Kidney (tissue), 14 donors: ENCODE measurements around the gene PPP1R14C. TPM values are rescaled to one million over a fixed set of nuclear protein-coding genes. Genes with fewer than 3 reads are reported as not detected.

Source experiments
- DNase-seq, 5 donors: peaks; one replicate each; pipeline ENCODE4 v3.0.0-alpha.2; 2013 to 2020
- FAIRE-seq: peaks from 2 replicates; lab custom pipeline; 2012; peaks lifted over from hg19 to GRCh38; lab: Jason Lieb, UNC
- H3K27ac ChIP-seq, 2 donors: one replicate each; pipeline ENCODE4 v1.7.0; 2013; ENCODE audit warnings: low read depth in 2 of 2, low read length in 2 of 2, inconsistent platforms in 1 of 2
- H3K27me3 ChIP-seq: one replicate; pipeline ENCODE4 v1.7.1; 2013; ENCODE audit warnings: low read length, inconsistent platforms; ENCODE audit not compliant: control insufficient read depth, insufficient read depth
- H3K36me3 ChIP-seq, 3 donors: one replicate each; pipeline versions ENCODE4 v1.7.0 to v1.7.1; 2013; ENCODE audit warnings: low read length in 3 of 3, control low read depth in 1 of 3, inconsistent platforms in 1 of 3; ENCODE audit not compliant: insufficient read depth in 3 of 3, control insufficient read depth in 2 of 3
- H3K4me1 ChIP-seq, 3 donors: one replicate each; pipeline versions ENCODE4 v1.7.0 to v1.7.1; 2013; ENCODE audit warnings: low read length in 3 of 3, inconsistent platforms in 1 of 3, low read depth in 1 of 3; ENCODE audit not compliant: control insufficient read depth in 2 of 3, insufficient read depth in 2 of 3
- H3K4me3 ChIP-seq, 3 donors: one replicate each; pipeline versions ENCODE4 v1.7.0 to v1.8.1; 2013; ENCODE audit warnings: low read length in 3 of 3, control low read depth in 1 of 3, inconsistent platforms in 1 of 3
- H3K9ac ChIP-seq, 3 donors: one replicate each; pipeline versions ENCODE4 v1.7.0 to v1.7.1; 2013; ENCODE audit warnings: low read length in 3 of 3, control low read depth in 1 of 3, inconsistent platforms in 1 of 3
- H3K9me3 ChIP-seq, 3 donors: one replicate each; pipeline versions ENCODE4 v1.7.0 to v1.7.1; 2013; ENCODE audit warnings: low read length in 3 of 3, control low read depth in 1 of 3, inconsistent platforms in 1 of 3; ENCODE audit not compliant: control insufficient read depth in 2 of 3, insufficient read depth in 1 of 3
- CTCF ChIP-seq: IDR thresholded peaks from 3 replicates; pipeline ENCODE4 v1.5.1; 2012; ENCODE audit warnings: mild to moderate bottlenecking, moderate library complexity, borderline replicate concordance; ENCODE audit not compliant: insufficient read depth; ENCODE audit errors: extremely low read depth
- intact Hi-C: fragments of 100-400 bp; cut with DNase I; formaldehyde crosslinking; loops from one replicate; pipeline ENCODE4 v1.11.1; 2022
- polyA plus RNA-seq: library from polyadenylated mRNA; stranded (reverse); fragments of 350-450 nt; fragmentation: Illumina TruSeq; extraction: RNeasy Lipid Tissue Mini Kit (QIAGEN cat#74804); gene quantifications from one replicate; pipeline ENCODE4 v1.2.3, GENCODE V29; 2014; ENCODE audit warnings: low read depth, low replicate concordance; ENCODE audit not compliant: insufficient read depth
- total RNA-seq: library from RNA; stranded (reverse); fragmentation: NEBNext Ultra II Directional; extraction: Animal tissue kit (Norgen Biotek cat#: 25700); gene quantifications from one replicate; pipeline ENCODE4 v1.2.1, GENCODE V29; 2021
- donor health status: control.
- donor health status: control.
- donor health status: control.
- donor health status: control.
- donor health status: control.
- donor health status: DM: yes; HTN: yes; CAD: no.
- donor health status: Normal renal cell carcinoma (clear cell type).

Gene PPP1R14C
- total and polyA plus RNA-seq, 2 donors from 2014 or later: 6.5 to 15.8 TPM

GRCh38 chr6:150220634-150221551 lies 78.0 kb downstream of the PPP1R14C start:
- no peak for FAIRE-seq

GRCh38 chr6:150224820-150225219 lies 82.0 kb downstream of the PPP1R14C start:
- no peak for DNase-seq
- no peaks in the 10 kb centered on the region for H3K4me1 ChIP-seq
- H3K4me3 ChIP-seq: no peak overlapping the region
- H3K9me3 ChIP-seq: no peaks in the 10 kb centered on the region
- FAIRE-seq: no peak
- no peaks in the 10 kb centered on the region for H3K27me3 ChIP-seq
- intact Hi-C loops: no loop called here
- no peak for TF ChIP-seq CTCF
- H3K27ac ChIP-seq: no peak overlapping the region
- H3K36me3 ChIP-seq: no peaks in the 10 kb centered on the region
- no peak overlapping the region for H3K9ac ChIP-seq

More at GRCh38 chr6:150220634-150221551, 78.0 kb downstream of the PPP1R14C start:
- Histone ChIP-seq H3K27ac (no peak overlapping the region), H3K4me3 (no peak overlapping the region), H3K4me1 (no peaks in the 10 kb centered on the region), H3K27me3 (no peaks in the 10 kb centered on the region), H3K36me3 (no peaks in the 10 kb centered on the region), H3K9me3 (no peaks in the 10 kb centered on the region), H3K9ac (no peak overlapping the region)
- no peak for DNase-seq
- intact Hi-C loops: no loop called here
- TF ChIP-seq CTCF: no peak

GRCh38 chr6:150227281-150227680 lies 84.4 kb downstream of the PPP1R14C start:
- no peaks in the 10 kb centered on the region for H3K27me3 ChIP-seq
- H3K27ac ChIP-seq: no peak overlapping the region
- no peak for TF ChIP-seq CTCF
- FAIRE-seq: no peak
- H3K9ac ChIP-seq: no peak overlapping the region
- DNase-seq: no peak
- intact Hi-C loops: no loop called here
- no peaks in the 10 kb centered on the region for H3K9me3 ChIP-seq
- H3K4me1 ChIP-seq: no peaks in the 10 kb centered on the region
- no peaks in the 10 kb centered on the region for H3K36me3 ChIP-seq
- H3K4me3 ChIP-seq: no peak overlapping the region
